Neural progenitor cell (in vitro differentiated cells): Measurements from ENCODE around the gene ANTXR1.

Experiments used
- EZH2 ChIP-seq: fragments of 200-600 bp; sonication (generic); IDR thresholded peaks from 2 replicates; pipeline ENCODE4 v1.6.1; 2017; ENCODE audit warnings: antibody characterized with exemption, mild to moderate bottlenecking, moderate library complexity
- TF ChIP-seq, protein P1 (sequence below): fragments of 200-600 bp; sonication (generic); IDR thresholded peaks from 2 replicates; pipeline ENCODE4 v1.5.1; 2017; ENCODE audit warnings: antibody characterized with exemption, mild to moderate bottlenecking

DNA sequence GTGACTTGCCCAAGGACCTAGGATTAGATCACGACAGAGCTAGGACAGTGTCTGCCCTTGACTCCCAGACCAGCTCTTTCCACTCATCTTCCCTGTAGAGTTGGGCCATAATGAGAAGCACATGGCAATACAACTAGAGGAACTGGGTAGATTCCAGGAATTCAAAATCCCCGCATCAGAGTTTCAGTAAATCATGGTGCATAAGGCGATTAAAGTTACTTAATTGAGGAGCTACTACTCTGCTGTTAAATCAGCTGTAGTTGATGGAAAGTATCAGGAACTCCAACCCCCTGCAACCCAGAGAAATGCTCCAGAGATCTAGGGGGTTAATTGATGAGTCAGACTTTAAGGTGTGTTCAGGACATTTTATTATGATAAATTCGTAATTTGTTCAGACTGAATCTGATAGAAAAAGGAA is 5.7 kb downstream of the ANTXR1 start:
- TF ChIP-seq, protein P1, sequence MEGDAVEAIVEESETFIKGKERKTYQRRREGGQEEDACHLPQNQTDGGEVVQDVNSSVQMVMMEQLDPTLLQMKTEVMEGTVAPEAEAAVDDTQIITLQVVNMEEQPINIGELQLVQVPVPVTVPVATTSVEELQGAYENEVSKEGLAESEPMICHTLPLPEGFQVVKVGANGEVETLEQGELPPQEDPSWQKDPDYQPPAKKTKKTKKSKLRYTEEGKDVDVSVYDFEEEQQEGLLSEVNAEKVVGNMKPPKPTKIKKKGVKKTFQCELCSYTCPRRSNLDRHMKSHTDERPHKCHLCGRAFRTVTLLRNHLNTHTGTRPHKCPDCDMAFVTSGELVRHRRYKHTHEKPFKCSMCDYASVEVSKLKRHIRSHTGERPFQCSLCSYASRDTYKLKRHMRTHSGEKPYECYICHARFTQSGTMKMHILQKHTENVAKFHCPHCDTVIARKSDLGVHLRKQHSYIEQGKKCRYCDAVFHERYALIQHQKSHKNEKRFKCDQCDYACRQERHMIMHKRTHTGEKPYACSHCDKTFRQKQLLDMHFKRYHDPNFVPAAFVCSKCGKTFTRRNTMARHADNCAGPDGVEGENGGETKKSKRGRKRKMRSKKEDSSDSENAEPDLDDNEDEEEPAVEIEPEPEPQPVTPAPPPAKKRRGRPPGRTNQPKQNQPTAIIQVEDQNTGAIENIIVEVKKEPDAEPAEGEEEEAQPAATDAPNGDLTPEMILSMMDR = no peak
- TF ChIP-seq EZH2 = no peak
